HUES64 (cell line): ENCODE data around the gene TAF11L10. TPM values are rescaled to one million over a fixed set of nuclear protein-coding genes. Genes with fewer than 3 reads are reported as not detected.
"Not testable (repeated sequence)": the region's sequence is repeated elsewhere in the genome, so short reads cannot be mapped to it uniquely, and the experiment has no call there.

Source experiments
- H3K27ac ChIP-seq: 2 replicates; pipeline ENCODE4 v1.7.0; 2013; ENCODE audit warnings: low read depth, low read length, inconsistent platforms
- H3K27me3 ChIP-seq: 2 replicates; pipeline ENCODE4 v1.6.1; 2013; ENCODE audit warnings: mild to moderate bottlenecking, low read length; ENCODE audit not compliant: insufficient read depth
- H3K36me3 ChIP-seq: 2 replicates; pipeline ENCODE4 v1.6.1; 2013; ENCODE audit warnings: mild to moderate bottlenecking, low read length; ENCODE audit not compliant: insufficient read depth
- H3K4me1 ChIP-seq: 2 replicates; pipeline ENCODE4 v1.6.1; 2013; ENCODE audit warnings: mild to moderate bottlenecking, low read length, moderate library complexity; ENCODE audit not compliant: insufficient read depth
- H3K4me3 ChIP-seq: 2 replicates; pipeline ENCODE4 v1.5.1; 2013; ENCODE audit warnings: mild to moderate bottlenecking, low read length, moderate library complexity
- H3K9ac ChIP-seq: 2 replicates; pipeline ENCODE4 v1.6.1; 2013; ENCODE audit warnings: mild to moderate bottlenecking, low read depth, low read length
- H3K9me3 ChIP-seq: 2 replicates; pipeline ENCODE4 v1.6.1; 2013; ENCODE audit warnings: low read depth, low read length; ENCODE audit not compliant: insufficient read depth
- WGBS: fragments of 150-250, 120-280 bp; methylation state at CpG from one replicate; pipeline ENCODE4 v1.1.7; 2013; ENCODE audit warnings: missing lambda C conversion rate; 5-methylcytosine and 5-hydroxymethylcytosine counted together
- polyA plus RNA-seq, 2 experiments: library from polyadenylated mRNA; stranded (reverse); fragments of 50-300 nt; gene quantifications; one replicate each; pipeline ENCODE4 v1.2.3, GENCODE V29; 2013

TAF11L10 gene
- not detected for polyA plus RNA-seq (2013, experiment 1 of 2)
- polyA plus RNA-seq (2013, experiment 2 of 2): not detected

DNA sequence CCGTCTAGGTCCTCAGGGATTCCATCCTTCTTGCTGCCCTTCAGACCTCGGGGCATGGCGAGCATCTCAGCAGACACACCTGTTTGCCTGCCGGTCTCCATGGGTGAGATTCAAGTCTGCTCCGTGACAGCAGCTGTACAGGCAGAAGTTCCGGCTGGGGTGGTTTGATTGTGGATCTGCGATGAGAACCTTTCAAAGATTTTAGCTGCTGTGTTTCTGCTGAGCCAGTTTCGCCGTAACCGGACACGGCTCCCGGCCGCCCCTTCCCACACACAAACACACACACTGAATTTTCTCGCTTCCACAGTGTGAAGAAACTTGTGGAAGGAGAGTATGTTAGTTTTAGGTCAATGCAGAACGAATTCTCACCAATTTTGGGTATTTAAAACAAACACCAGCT is at the start of gene TAF11L10:
Gene TAF11L10 (minus strand): TSS at position 101 of the 400 bp plus-strand sequence.
- H3K27me3 ChIP-seq, H3K9me3 ChIP-seq, H3K36me3 ChIP-seq, H3K9ac ChIP-seq, H3K4me1 ChIP-seq, H3K4me3 ChIP-seq, H3K27ac ChIP-seq: not testable (repeated sequence)
- no CpG with 5 or more reads among the region's 15 CpGs for WGBS

- no peaks in the 10 kb centered on the region for H3K4me1 ChIP-seq
- H3K27me3 ChIP-seq: no peaks in the 10 kb centered on the region
- no peak within 1 kb of the TSS for H3K27ac ChIP-seq
- no peaks in the 10 kb centered on the region for H3K36me3 ChIP-seq
- no peaks in the 10 kb centered on the region for H3K9me3 ChIP-seq
- H3K4me3 ChIP-seq: no peak within 1 kb of the TSS
- 94% methylated on average over 5 of the region's 5 CpGs for WGBS
- no peak within 1 kb of the TSS for H3K9ac ChIP-seq
These were observed 36.5 kb upstream of the TAF11L10 start, which contains the start of gene TAF11L14 for GRCh38 chr5:17634160-17634559. TSS of gene TAF11L14 (plus strand) at chr5:17634460.

DNA sequence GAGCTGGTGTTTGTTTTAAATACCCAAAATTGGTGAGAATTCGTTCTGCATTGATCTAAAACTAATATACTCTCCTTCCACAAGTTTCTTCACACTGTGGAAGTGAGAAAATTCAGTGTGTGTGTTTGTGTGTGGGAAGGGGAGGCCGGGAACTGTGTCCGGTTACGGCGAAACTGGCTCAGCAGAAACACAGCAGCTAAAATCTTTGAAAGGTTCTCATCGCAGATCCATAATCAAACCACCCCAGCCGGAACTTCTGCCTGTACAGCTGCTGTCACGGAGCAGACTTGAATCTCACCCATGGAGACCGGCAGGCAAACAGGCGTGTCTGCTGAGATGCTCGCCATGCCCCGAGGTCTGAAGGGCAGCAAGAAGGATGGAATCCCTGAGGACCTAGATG is 34.2 kb upstream of the TAF11L10 start, which contains the start of gene TAF11L13:
Gene TAF11L13 (plus strand): TSS at position 301 of the 400 bp plus-strand sequence.
- not testable (repeated sequence) for H3K9me3 ChIP-seq, H3K27ac ChIP-seq, H3K27me3 ChIP-seq, H3K9ac ChIP-seq, H3K4me1 ChIP-seq, H3K36me3 ChIP-seq, H3K4me3 ChIP-seq
- WGBS: 86% methylated on average over 6 of the region's 12 CpGs

- Histone ChIP-seq H3K27ac (no peak overlapping the region), H3K9ac (no peak overlapping the region), H3K4me1 (no peaks in the 10 kb centered on the region), H3K4me3 (no peak overlapping the region), H3K9me3 (no peaks in the 10 kb centered on the region), H3K36me3 (no peaks in the 10 kb centered on the region), H3K27me3 (no peaks in the 10 kb centered on the region)
- 94% methylated on average over 11 of the region's 11 CpGs for WGBS
These were observed 28.1 kb upstream of the TAF11L10 start for GRCh38 chr5:17625686-17626085.

GRCh38 chr5:17620627-17621026 is 23.0 kb upstream of the TAF11L10 start:
- Histone ChIP-seq H3K27me3 (no peaks in the 10 kb centered on the region), H3K9me3 (no peaks in the 10 kb centered on the region), H3K27ac (no peak overlapping the region), H3K4me1 (no peaks in the 10 kb centered on the region), H3K36me3 (no peaks in the 10 kb centered on the region), H3K9ac (no peak overlapping the region), H3K4me3 (no peak overlapping the region)
- WGBS: 87% methylated on average over 17 of the region's 17 CpGs

DNA sequence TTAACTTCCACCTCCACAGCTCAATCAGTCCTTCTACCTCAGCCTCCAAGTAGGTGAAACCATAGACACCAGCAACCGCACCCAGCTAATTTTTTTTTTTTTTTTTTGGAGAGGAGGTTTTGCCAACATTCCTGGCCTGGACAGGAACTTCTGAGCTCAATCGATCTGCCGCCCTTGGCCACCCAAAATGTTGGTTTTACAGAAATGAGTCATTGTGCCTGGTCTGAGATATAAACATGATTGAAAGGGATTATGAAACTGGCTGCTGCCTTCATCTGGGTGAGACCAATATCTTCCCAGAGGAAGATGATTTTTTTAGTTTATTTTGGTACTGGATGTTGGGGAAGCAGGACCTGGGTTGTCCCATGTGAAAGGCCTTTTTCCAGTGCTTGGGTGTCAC is 21.7 kb upstream of the TAF11L10 start:
- Histone ChIP-seq H3K9ac (no peak overlapping the region), H3K4me1 (no peaks in the 10 kb centered on the region), H3K4me3 (no peak overlapping the region), H3K27me3 (no peaks in the 10 kb centered on the region), H3K27ac (no peak overlapping the region), H3K36me3 (no peaks in the 10 kb centered on the region), H3K9me3 (no peaks in the 10 kb centered on the region)
- 96% methylated on average over 3 of the region's 3 CpGs for WGBS

- WGBS: 94% methylated on average over 17 of the region's 17 CpGs
- no peaks in the 10 kb centered on the region for H3K4me1 ChIP-seq
- no peaks in the 10 kb centered on the region for H3K36me3 ChIP-seq
- H3K4me3 ChIP-seq: no peak overlapping the region
- H3K9ac ChIP-seq: no peak overlapping the region
- no peak overlapping the region for H3K27ac ChIP-seq
- no peaks in the 10 kb centered on the region for H3K27me3 ChIP-seq
- H3K9me3 ChIP-seq: no peaks in the 10 kb centered on the region
These were observed 17.4 kb upstream of the TAF11L10 start for GRCh38 chr5:17614872-17615605.

DNA sequence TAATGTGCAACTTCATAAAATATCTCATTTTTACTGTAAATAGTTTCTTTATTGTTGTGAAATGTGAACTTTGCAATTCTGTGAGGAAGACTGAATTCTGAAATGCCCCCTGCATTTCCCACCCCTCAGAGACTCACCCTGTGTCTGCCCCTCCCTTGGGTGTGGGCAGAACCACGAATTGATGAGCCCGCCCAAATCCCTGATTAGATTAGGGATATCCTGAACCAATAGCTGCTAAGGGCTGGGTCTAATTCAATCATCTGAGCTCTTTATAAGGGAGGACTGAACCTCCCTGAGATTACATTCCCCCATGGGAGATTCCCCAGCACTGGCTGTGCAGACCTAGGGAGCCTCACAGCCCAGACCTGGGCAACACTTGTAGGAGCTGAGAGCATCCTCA is 12.5 kb upstream of the TAF11L10 start, which contains the start of gene TAF11L12:
Gene TAF11L12 (plus strand): TSS at position 301 of the 400 bp plus-strand sequence.
- not testable (repeated sequence) for H3K27ac ChIP-seq, H3K4me3 ChIP-seq, H3K4me1 ChIP-seq, H3K36me3 ChIP-seq, H3K9ac ChIP-seq, H3K9me3 ChIP-seq, H3K27me3 ChIP-seq
- 80% methylated on average over 2 of the region's 2 CpGs for WGBS

GRCh38 chr5:17607461-17607860 is 9.8 kb upstream of the TAF11L10 start:
- not testable (repeated sequence) for H3K4me3 ChIP-seq, H3K36me3 ChIP-seq, H3K27me3 ChIP-seq, H3K4me1 ChIP-seq, H3K9me3 ChIP-seq, H3K9ac ChIP-seq, H3K27ac ChIP-seq
- WGBS: 87% methylated on average over 4 of the region's 4 CpGs

- 98% methylated on average over 8 of the region's 14 CpGs for WGBS
- Histone ChIP-seq H3K9me3 (no peaks in the 10 kb centered on the region), H3K36me3 (no peaks in the 10 kb centered on the region), H3K27me3 (no peaks in the 10 kb centered on the region), H3K4me1 (no peaks in the 10 kb centered on the region), H3K4me3 (no peak overlapping the region), H3K9ac (no peak overlapping the region), H3K27ac (no peak overlapping the region)
These were observed 7.3 kb upstream of the TAF11L10 start for GRCh38 chr5:17604951-17605350.

DNA sequence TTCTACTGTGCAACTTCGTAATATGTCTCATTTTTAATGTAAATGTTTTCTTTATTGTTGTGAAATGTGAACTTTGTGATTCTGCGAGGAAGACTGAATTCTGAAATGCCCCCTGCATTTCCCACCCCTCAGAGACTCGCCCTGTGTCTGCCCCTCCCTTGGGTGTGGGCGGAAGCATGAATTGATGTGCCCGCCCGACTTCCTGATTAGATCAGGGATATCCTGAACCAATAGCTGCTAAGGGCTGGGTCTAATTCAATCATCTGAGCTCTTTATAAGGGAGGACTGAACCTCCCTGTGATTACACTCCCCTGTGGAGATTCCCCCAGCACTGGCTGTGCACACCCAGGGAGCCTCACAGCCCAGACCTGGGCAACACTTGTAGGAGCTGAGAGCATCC is 6.3 kb upstream of the TAF11L10 start, which contains the start of gene TAF11L11:
Gene TAF11L11 (plus strand): TSS at position 304 of the 400 bp plus-strand sequence.
- H3K27me3 ChIP-seq, H3K9me3 ChIP-seq, H3K27ac ChIP-seq, H3K4me3 ChIP-seq, H3K4me1 ChIP-seq, H3K9ac ChIP-seq, H3K36me3 ChIP-seq: not testable (repeated sequence)
- WGBS: 95% methylated on average over 4 of the region's 6 CpGs
